Measurements from ENCODE around the gene TMEM147.

- no peak for TF ChIP-seq POLR2A (IDR thresholded peaks at IDR 0.05; ENCODE audit: low read depth, low read length)
- no peak for TF ChIP-seq RCOR1 (IDR thresholded peaks at IDR 0.05; ENCODE audit: insufficient replicate concordance, low read length)
- TF ChIP-seq, protein P1, sequence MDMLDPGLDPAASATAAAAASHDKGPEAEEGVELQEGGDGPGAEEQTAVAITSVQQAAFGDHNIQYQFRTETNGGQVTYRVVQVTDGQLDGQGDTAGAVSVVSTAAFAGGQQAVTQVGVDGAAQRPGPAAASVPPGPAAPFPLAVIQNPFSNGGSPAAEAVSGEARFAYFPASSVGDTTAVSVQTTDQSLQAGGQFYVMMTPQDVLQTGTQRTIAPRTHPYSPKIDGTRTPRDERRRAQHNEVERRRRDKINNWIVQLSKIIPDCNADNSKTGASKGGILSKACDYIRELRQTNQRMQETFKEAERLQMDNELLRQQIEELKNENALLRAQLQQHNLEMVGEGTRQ (IDR thresholded peaks at IDR 0.05; ENCODE audit: low read depth, low read length) = no peak
- no peak for TF ChIP-seq MAZ (IDR thresholded peaks at IDR 0.05; ENCODE audit: borderline replicate concordance, low read depth, low read length)
- TF ChIP-seq MAFK (IDR thresholded peaks at IDR 0.05; ENCODE audit: low read depth, low read length) = no peak
- no peak for TF ChIP-seq CTCF (conservative IDR thresholded peaks at IDR 0.05; ENCODE audit: low read depth, low read length)
- no peak for TF ChIP-seq FOS (IDR thresholded peaks at IDR 0.05; ENCODE audit: low read depth, low read length)
- no peak for TF ChIP-seq RAD21 (IDR thresholded peaks at IDR 0.05; ENCODE audit: low read length)
- no peak for TF ChIP-seq BHLHE40 (IDR thresholded peaks at IDR 0.05; ENCODE audit: low read depth, low read length)
- no peak for TF ChIP-seq MXI1 (IDR thresholded peaks at IDR 0.05; ENCODE audit: borderline replicate concordance, low read depth, low read length)
- TF ChIP-seq RFX5 (IDR thresholded peaks at IDR 0.05; ENCODE audit: low read depth, low read length) = no peak
- TF ChIP-seq SMC3 (IDR thresholded peaks at IDR 0.05; ENCODE audit: low read depth, low read length) = no peak
- TF ChIP-seq NFE2L2 (IDR thresholded peaks at IDR 0.05; ENCODE audit: low read depth, low read length) = no peak
These were observed 51.1 kb downstream of the TMEM147 start for GRCh38 chr19:35596366-35596999.
